Tibial nerve (tissue), 3 donors: ENCODE data around the gene CCDC57.

Experiments used
- POLR2A ChIP-seq, 2 donors: fragments of 450-650 bp; IDR thresholded peaks; one replicate each; pipeline ENCODE4 v1.6.1; 2017; ENCODE audit warnings: antibody characterized with exemption in 2 of 2, mild to moderate bottlenecking in 2 of 2, moderate library complexity in 2 of 2
- TF ChIP-seq, protein P1 (sequence below), 5 experiments: fragments of 200-600 bp in 3 of 5; fragments of 450-650 bp in 2 of 5; sonication (generic) in 3 of 5; IDR thresholded peaks; one replicate each; pipeline ENCODE4 v1.5.1; 2016 to 2019; ENCODE audit warnings: antibody characterized with exemption in 5 of 5, mild to moderate bottlenecking in 3 of 5, moderate library complexity in 2 of 5

GRCh38 chr17:82127315-82127595 lies 85.4 kb downstream of the CCDC57 start:
- TF ChIP-seq POLR2A (IDR thresholded peaks at IDR 0.05), result no peak
- TF ChIP-seq, protein P1, sequence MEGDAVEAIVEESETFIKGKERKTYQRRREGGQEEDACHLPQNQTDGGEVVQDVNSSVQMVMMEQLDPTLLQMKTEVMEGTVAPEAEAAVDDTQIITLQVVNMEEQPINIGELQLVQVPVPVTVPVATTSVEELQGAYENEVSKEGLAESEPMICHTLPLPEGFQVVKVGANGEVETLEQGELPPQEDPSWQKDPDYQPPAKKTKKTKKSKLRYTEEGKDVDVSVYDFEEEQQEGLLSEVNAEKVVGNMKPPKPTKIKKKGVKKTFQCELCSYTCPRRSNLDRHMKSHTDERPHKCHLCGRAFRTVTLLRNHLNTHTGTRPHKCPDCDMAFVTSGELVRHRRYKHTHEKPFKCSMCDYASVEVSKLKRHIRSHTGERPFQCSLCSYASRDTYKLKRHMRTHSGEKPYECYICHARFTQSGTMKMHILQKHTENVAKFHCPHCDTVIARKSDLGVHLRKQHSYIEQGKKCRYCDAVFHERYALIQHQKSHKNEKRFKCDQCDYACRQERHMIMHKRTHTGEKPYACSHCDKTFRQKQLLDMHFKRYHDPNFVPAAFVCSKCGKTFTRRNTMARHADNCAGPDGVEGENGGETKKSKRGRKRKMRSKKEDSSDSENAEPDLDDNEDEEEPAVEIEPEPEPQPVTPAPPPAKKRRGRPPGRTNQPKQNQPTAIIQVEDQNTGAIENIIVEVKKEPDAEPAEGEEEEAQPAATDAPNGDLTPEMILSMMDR (IDR thresholded peaks at IDR 0.05), result no peak
